SIG-M5 (cell line): Measurements from ENCODE around the gene RBP4.
"Not testable (repeated sequence)": the region's sequence is repeated elsewhere in the genome, so short reads cannot be mapped to it uniquely, and the experiment has no call there.

ENCODE experiments used
- DNase-seq: peaks from one replicate; lab custom pipeline; 2025; lab: John Stamatoyannopoulos, UW

RBP4 gene

DNA sequence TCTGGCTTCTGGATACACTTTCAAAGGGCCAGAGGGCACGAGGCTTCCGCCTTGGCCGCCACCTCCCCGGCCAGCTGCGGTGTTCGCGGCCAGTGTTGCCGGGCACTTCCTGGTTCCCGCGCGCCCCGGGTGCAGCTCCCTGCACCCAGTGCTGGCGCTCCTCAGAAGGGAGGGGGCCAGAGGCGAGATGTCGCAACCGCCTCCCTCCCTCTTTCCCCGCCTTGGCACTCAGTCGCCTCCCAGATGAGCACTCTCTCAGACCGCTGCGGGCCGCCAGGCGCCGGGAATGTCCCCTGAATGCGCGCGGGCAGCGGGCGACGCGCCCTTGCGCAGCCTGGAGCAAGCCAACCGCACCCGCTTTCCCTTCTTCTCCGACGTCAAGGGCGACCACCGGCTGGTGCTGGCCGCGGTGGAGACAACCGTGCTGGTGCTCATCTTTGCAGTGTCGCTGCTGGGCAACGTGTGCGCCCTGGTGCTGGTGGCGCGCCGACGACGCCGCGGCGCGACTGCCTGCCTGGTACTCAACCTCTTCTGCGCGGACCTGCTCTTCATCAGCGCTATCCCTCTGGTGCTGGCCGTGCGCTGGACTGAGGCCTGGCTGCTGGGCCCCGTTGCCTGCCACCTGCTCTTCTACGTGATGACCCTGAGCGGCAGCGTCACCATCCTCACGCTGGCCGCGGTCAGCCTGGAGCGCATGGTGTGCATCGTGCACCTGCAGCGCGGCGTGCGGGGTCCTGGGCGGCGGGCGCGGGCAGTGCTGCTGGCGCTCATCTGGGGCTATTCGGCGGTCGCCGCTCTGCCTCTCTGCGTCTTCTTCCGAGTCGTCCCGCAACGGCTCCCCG lies 34.4 kb downstream of the RBP4 start, which contains the start of gene FFAR4:
Gene FFAR4 (plus strand): TSS at position 231 of the 842 bp plus-strand sequence. CDS start 56 bp downstream, at position 287.
- no peak for DNase-seq

DNA sequence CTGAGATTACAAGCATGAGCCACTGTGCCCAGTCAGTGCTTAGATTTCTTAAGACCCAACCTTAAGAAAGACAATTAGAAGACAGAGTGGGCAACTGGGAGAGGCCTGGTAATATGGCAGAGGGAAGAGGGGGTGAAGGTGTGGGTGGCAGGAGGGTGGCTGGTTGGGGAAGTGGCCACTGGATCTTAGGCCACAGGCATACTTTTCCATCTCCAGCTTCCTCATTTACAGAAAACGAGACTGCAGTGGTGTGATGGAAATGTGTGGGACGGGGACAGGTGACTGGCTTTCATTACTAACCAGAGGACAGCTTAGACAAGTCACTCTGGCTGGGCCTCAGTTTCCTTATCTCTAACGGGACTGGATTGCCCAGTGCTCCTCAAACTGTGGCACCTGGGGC lies 35.6 kb downstream of the RBP4 start:
- no peak for DNase-seq

DNA sequence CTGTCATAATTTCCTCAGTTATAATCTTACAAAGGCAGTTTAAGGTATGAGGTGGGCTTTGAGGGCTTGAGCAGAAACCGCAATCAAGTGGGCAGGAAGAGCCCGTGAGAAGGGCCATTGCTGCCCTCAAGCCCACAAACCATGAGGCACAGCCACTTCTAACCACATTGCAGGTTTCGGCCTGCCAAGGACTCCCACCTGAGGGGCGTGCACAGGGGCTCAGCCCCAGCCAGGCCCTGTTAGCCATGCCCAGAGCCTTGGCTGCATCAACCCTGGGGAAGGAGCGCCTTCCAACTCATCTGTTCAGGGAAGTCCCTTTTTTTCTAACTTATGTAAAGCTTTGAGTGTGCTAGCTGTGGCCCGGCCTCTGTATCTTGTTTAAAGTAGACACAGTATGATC lies 40.5 kb downstream of the RBP4 start:
- no peak for DNase-seq

DNA sequence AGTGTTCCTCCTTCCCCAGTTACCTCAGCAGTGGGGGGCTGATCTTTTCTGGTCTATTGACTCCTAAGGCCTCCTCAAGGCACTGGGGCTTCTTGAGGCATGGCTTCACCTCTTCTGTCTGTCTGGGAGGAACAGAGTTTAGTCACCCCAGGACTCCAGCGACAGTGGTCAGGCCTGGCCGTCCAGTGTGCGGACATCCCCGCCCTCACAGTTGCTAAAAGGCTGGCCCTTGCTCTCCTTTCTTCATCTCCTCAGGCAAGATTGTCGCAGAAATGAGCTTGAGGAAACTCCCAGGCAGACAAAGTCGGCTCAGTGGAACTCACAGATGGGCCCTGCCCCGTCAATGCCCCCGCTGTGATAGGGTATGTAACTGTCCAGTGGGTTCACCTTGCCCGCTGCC lies 41.5 kb downstream of the RBP4 start:
- DNase-seq: no peak

GRCh38 chr10:93554760-93555432 lies 46.1 kb downstream of the RBP4 start:
- no peak for DNase-seq

GRCh38 chr10:93554316-93554663 lies 46.7 kb downstream of the RBP4 start:
- no peak for DNase-seq

DNA sequence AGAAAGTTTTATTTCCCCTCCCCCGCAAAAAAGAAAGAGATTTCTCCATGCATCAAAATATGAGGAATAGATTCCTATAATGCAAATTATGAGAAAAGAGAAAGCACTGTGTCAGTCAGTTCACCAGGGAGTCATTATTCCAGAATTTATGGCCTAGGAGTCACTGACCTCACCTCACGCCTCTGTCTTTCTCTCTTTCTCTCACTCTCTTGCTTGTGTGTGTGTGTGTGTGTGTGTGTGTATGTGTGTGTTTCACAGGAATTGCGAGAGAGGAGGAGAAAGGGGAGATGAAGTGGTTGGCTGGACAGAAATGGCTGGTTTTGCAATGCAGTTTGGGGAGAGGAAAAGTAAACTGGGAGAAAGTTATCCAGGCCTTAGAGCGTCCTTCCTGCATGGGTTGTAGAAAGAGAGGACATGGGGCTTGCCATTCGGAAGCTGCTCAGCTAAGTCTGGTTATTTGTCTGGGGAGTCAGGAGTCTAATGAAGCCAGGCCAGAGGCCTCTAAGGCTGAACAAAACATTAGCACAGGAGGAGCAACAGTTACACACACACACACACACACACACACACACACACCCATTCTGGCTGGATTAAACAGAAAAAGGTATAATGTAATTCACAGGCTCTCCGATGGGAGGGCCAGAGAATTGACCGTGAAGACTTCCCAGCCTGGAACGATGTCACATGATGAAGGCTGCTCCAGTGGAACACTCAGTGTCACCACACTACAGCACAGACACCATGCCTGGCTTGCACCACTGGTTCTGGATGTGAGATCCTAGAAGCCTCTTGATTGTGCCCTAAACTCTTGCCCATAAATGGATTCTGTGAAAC lies 47.3 kb downstream of the RBP4 start:
- DNase-seq: no peak

- no peak for DNase-seq
Observed at GRCh38 chr10:93552780-93553179, 48.3 kb downstream of the RBP4 start.

- DNase-seq: no peak
Observed at GRCh38 chr10:93550606-93551005, 50.4 kb downstream of the RBP4 start.

- DNase-seq: no peak
Observed at GRCh38 chr10:93548376-93549071, 52.5 kb downstream of the RBP4 start.

DNA sequence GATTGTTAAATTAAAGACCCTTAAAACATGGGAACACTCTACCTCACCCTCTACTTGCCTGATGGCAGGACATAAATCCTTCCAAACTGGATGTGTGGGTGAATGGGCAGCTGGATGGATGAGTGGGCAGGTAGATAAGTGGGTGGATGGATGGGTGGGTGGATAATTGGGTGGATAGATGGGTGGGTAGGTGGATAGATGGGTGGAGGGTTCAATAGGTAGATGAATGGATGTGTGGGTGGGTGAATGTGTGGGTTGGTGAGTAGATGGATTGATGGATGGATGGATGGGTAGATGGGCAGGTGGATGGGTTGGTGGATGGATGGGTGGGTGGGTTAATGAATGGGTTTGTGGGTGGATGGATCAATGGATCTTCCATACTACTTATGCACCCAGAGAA lies 53.5 kb downstream of the RBP4 start:
- no peak for DNase-seq

GRCh38 chr10:93546995-93547394 lies 54.0 kb downstream of the RBP4 start:
- DNase-seq: not testable (repeated sequence)

GRCh38 chr10:93542358-93542791 lies 58.7 kb downstream of the RBP4 start:
- no peak for DNase-seq
